ENCODE measurements around the gene GRIN2C. TPM values are rescaled to one million over a fixed set of nuclear protein-coding genes. Genes with fewer than 3 reads are reported as not detected.
"Not testable (repeated sequence)": the region's sequence is repeated elsewhere in the genome, so short reads cannot be mapped to it uniquely, and the experiment has no call there.

GRIN2C gene
- total RNA-seq = 0.16 to 0.29 TPM (median 0.18 TPM) in 3 replicates

DNA sequence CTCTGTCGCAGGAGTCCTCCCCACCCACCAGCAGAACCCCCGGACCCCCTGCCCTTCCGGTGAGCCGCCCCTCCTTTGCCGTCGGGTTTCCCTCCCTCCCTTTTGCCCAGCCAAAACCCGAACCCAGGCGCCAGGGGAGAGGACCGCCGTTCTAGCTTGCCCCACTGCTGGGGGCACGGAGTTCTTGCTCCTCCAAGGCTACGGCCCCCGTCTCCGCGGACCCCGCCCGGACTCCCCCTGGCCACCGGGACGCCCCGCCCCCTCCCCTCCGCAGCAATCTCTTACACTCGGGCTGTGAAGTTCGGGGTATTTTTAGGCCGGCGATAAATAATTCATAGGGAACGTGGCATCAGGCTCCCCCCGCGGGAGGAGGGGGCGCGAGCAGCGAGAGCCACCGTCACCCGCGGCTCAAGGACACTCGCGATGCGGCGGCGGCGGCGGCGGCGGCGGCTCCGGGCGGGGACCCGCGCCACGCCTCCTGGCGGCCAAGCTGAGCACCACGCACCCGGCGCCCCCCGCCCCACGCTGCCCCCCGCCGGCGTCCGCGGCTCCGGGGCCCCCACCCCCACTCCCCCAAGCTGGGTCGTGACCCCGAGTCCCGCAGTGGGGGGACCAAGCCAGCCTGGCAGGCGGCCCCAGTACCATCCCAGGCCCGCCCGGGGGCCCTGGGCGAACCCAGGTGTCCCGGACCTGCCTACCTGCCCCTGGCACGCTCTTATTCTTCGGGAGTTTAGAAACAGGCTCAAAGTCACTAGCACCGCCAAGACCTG, at the start of gene GRIN2C:
GRIN2C (minus strand) TSS at position 427 of the 770 bp plus-strand sequence. CDS start 4,793 bp downstream, outside the sequence.
- Mint-ChIP-seq H3K9me3 (no peaks in the 10 kb centered on the region), H3K36me3 (peaks cover 5% of the 10 kb centered on the region), H3K27ac (no peak within 1 kb of the TSS), H3K4me3 (peak within 1 kb of the TSS; percentile 56), H3K4me1 (peaks cover 7% of the 10 kb centered on the region), H3K27me3 (ENCODE audit: low read depth) (peaks cover 81% of the 10 kb centered on the region)
- TF ChIP-seq, protein P1, sequence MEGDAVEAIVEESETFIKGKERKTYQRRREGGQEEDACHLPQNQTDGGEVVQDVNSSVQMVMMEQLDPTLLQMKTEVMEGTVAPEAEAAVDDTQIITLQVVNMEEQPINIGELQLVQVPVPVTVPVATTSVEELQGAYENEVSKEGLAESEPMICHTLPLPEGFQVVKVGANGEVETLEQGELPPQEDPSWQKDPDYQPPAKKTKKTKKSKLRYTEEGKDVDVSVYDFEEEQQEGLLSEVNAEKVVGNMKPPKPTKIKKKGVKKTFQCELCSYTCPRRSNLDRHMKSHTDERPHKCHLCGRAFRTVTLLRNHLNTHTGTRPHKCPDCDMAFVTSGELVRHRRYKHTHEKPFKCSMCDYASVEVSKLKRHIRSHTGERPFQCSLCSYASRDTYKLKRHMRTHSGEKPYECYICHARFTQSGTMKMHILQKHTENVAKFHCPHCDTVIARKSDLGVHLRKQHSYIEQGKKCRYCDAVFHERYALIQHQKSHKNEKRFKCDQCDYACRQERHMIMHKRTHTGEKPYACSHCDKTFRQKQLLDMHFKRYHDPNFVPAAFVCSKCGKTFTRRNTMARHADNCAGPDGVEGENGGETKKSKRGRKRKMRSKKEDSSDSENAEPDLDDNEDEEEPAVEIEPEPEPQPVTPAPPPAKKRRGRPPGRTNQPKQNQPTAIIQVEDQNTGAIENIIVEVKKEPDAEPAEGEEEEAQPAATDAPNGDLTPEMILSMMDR (IDR thresholded peaks at IDR 0.05; ENCODE audit: unreplicated experiment) = peak; percentile 70
- no peak for DNase-seq (ENCODE audit: low spot score in 2 of 2, unreplicated experiment in 2 of 2)

DNA sequence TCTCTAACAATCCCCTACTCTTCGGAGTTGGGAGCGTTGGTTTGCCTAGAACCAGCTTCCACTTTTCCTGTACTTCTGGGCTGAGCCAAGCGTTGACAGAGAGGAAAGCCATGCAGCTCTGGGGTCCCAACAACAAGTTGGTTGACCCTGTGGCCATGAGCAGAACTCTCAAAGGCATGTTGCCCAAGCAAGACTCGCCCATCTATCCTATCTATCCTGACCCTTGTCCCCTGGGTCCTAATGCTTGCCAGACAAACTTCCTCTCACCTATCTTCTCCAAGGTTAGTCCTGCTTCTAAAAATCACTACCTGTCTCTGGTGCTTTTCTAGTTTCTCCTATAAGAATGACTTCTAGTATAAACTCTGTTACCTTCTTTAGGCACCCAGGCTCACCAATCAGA, 49.4 kb upstream of the GRIN2C start:
- not testable (repeated sequence) for H3K27ac Mint-ChIP-seq; H3K27me3 Mint-ChIP-seq (ENCODE audit: low read depth); H3K4me3 Mint-ChIP-seq; H3K36me3 Mint-ChIP-seq; DNase-seq (ENCODE audit: low spot score in 2 of 2, unreplicated experiment in 2 of 2); H3K9me3 Mint-ChIP-seq
- peaks cover 22% of the 10 kb centered on the region for H3K4me1 Mint-ChIP-seq

DNA sequence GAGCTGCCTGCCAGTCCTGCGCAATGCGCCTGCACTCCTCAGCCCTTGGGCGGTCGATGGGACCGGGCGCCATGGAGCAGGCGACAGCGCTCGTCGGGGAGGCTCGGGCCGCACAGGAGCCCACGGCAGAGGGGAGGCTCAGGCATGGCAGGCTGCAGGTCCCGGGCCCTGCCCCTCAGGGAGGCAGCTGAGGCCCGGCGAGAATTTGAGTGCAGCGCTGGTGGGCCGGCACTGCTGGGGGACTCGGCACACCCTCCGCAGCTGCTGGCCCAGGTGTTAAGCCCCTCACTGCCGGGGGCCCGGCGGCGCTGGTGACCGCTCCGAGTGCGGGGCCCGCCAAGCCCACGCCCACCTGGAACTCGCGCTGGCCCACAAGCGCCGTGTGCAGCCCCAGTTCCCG, 47.3 kb upstream of the GRIN2C start:
- H3K4me1 Mint-ChIP-seq = peaks cover 22% of the 10 kb centered on the region
- no peaks in the 10 kb centered on the region for H3K36me3 Mint-ChIP-seq
- no peak for DNase-seq (ENCODE audit: low spot score in 2 of 2, unreplicated experiment in 2 of 2)
- H3K27ac Mint-ChIP-seq = no peak overlapping the region
- TF ChIP-seq, protein P1 (IDR thresholded peaks at IDR 0.05; ENCODE audit: unreplicated experiment) = no peak
- no peak overlapping the region for H3K4me3 Mint-ChIP-seq
- no peaks in the 10 kb centered on the region for H3K9me3 Mint-ChIP-seq
- H3K27me3 Mint-ChIP-seq (ENCODE audit: low read depth) = no peaks in the 10 kb centered on the region

DNA sequence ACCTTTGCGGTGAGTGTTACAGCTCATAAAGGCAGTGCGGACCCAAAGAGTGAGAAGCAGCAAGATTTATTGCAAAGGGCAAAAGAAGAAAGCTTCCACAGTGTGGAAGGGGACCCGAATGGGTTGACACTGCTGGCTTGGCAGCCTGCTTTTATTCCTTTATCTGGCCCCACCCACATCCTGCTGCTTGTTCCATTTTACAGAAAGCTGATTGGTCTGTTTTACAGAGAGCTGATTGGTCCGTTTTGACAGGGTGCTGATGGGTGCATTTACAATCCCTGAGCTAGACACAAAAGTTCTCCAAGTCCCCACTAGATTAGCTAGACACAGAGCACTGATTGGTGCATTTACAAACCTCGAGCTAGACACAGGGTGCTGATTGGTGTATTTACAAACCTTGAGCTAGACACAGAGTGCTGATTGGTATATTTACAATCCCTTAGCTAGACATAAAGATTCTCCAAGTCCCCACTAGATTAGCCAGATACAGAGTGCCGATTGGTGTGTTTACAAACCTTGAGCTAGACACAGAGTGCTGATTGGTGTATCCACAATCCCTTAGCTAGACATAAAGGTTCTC, 46.6 kb upstream of the GRIN2C start:
- not testable (repeated sequence) for H3K27ac Mint-ChIP-seq; H3K36me3 Mint-ChIP-seq; H3K27me3 Mint-ChIP-seq (ENCODE audit: low read depth); H3K9me3 Mint-ChIP-seq; H3K4me3 Mint-ChIP-seq; DNase-seq (ENCODE audit: low spot score in 2 of 2, unreplicated experiment in 2 of 2)
- peaks cover 22% of the 10 kb centered on the region for H3K4me1 Mint-ChIP-seq

DNA sequence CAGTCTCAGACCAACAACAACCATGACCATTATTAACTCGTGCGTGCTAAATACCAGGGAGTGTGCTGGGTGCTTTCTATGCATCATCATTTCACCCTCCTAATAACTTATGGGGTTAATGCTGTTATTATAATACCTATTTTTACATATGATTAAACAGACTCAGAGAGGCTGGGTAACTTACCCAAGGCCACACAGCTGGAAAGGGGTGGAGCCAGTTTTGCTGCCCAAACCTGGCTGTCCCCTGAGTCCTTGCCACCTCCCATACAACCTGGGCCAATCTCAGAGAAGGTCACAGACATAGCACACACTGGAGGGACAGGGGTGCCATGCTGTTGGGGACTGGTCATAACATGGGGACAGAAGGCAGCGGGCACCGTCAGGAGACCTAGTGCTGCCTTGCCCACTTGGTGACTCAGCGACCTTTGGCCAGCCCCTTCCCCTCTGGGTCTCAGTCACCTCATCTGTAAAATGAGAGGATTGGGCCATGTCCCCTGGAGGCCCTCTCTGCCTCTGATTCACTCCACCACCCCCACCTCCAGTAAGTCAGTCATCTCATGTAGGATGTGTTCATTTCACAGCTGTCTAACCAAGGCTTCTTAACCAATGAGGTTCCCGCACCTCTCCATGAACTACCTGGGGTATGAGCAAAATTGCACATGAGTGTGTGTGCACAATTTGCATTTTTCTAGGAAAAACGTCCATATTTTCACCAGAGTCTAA, 45.2 kb upstream of the GRIN2C start:
- no peak for DNase-seq (ENCODE audit: low spot score in 2 of 2, unreplicated experiment in 2 of 2)
- no peak overlapping the region for H3K4me3 Mint-ChIP-seq
- no peak overlapping the region for H3K27ac Mint-ChIP-seq
- no peaks in the 10 kb centered on the region for H3K36me3 Mint-ChIP-seq
- TF ChIP-seq, protein P1 (IDR thresholded peaks at IDR 0.05; ENCODE audit: unreplicated experiment) = no peak
- peaks cover 22% of the 10 kb centered on the region for H3K4me1 Mint-ChIP-seq
- no peaks in the 10 kb centered on the region for H3K9me3 Mint-ChIP-seq
- peaks cover 3% of the 10 kb centered on the region for H3K27me3 Mint-ChIP-seq (ENCODE audit: low read depth)

DNA sequence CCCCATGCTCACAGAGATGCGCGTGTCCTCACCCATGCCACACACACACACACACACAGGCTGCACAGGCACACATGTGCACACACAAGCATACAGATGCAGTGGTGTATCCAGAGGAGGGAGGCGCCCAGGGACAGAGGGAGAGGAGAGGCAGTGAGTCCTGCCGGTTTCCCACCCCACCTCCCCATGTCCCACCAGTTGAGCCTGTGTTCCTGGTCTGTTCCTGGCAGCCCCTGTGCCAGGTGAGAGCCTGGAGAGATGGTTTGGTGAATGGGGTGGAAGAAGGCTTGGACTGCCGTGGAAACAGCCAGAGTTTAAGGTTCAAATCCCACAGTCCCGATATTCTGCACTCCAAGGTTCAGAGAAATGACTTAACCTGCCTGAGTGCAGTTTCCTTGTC, 44.0 kb upstream of the GRIN2C start:
- H3K4me3 Mint-ChIP-seq = no peak overlapping the region
- H3K27me3 Mint-ChIP-seq (ENCODE audit: low read depth) = peaks cover 8% of the 10 kb centered on the region
- TF ChIP-seq, protein P1 (IDR thresholded peaks at IDR 0.05; ENCODE audit: unreplicated experiment) = no peak
- peaks cover 15% of the 10 kb centered on the region for H3K4me1 Mint-ChIP-seq
- H3K36me3 Mint-ChIP-seq = no peaks in the 10 kb centered on the region
- no peak for DNase-seq (ENCODE audit: low spot score in 2 of 2, unreplicated experiment in 2 of 2)
- no peaks in the 10 kb centered on the region for H3K9me3 Mint-ChIP-seq
- no peak overlapping the region for H3K27ac Mint-ChIP-seq
